Measurements from ENCODE around the gene ATP10B. TPM values are rescaled to one million over a fixed set of nuclear protein-coding genes. Genes with fewer than 3 reads are reported as not detected.
A peak's percentile ranks its signal among the peaks of the same experiment; 100 is the strongest.

Gene ATP10B
- total RNA-seq, 6 experiments from 2014 or later = 0.06 to 1.4 (median 0.51) TPM; not detected in 3

GRCh38 chr5:160635663-160636062 is 216.3 kb downstream of the ATP10B start:
- no peak overlapping the region for H3K27ac ChIP-seq
- DNase-seq = no peak
- H3K36me3 ChIP-seq = no peaks in the 10 kb centered on the region
- TF ChIP-seq POLR2A (IDR thresholded peaks at IDR 0.05) = no peak
- TF ChIP-seq, protein P1, sequence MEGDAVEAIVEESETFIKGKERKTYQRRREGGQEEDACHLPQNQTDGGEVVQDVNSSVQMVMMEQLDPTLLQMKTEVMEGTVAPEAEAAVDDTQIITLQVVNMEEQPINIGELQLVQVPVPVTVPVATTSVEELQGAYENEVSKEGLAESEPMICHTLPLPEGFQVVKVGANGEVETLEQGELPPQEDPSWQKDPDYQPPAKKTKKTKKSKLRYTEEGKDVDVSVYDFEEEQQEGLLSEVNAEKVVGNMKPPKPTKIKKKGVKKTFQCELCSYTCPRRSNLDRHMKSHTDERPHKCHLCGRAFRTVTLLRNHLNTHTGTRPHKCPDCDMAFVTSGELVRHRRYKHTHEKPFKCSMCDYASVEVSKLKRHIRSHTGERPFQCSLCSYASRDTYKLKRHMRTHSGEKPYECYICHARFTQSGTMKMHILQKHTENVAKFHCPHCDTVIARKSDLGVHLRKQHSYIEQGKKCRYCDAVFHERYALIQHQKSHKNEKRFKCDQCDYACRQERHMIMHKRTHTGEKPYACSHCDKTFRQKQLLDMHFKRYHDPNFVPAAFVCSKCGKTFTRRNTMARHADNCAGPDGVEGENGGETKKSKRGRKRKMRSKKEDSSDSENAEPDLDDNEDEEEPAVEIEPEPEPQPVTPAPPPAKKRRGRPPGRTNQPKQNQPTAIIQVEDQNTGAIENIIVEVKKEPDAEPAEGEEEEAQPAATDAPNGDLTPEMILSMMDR (IDR thresholded peaks at IDR 0.05) = no peak
- H3K4me3 ChIP-seq = no peak overlapping the region
- intact Hi-C loops (cut with DNase I) = no loop called here
- ATAC-seq = no peak
- H3K9me3 ChIP-seq = no peaks in the 10 kb centered on the region
- WGBS (ENCODE audit: insufficient coverage, low coverage, low lambda C conversion rate, missing lambda C conversion rate) = 34% methylated on average over 3 of the region's 4 CpGs
- peaks cover 0 to 15% (median 0%) of the 10 kb centered on the region in 4 donors for H3K4me1 ChIP-seq
- no peaks in the 10 kb centered on the region for H3K27me3 ChIP-seq

- peak in 1 of 3 donors; percentile 63 for DNase-seq
- Histone ChIP-seq H3K4me1 (peaks cover 0 to 15% (median 0%) of the 10 kb centered on the region in 4 donors), H3K36me3 (no peaks in the 10 kb centered on the region), H3K4me3 (no peak overlapping the region), H3K27ac (no peak overlapping the region), H3K27me3 (no peaks in the 10 kb centered on the region), H3K9me3 (no peaks in the 10 kb centered on the region)
- 31% methylated on average over 4 of the region's 4 CpGs for WGBS (ENCODE audit: insufficient coverage, low coverage, low lambda C conversion rate, missing lambda C conversion rate)
- no peak for TF ChIP-seq POLR2A (IDR thresholded peaks at IDR 0.05)
- TF ChIP-seq, protein P1 (IDR thresholded peaks at IDR 0.05) = no peak
- intact Hi-C loops (cut with DNase I) = no loop called here
- ATAC-seq = peak in 1 of 4 donors; percentile 65
Observed at GRCh38 chr5:160635046-160635445, 217.0 kb downstream of the ATP10B start.

GRCh38 chr5:160629003-160629402 is 223.0 kb downstream of the ATP10B start:
- WGBS (ENCODE audit: insufficient coverage, low coverage, low lambda C conversion rate, missing lambda C conversion rate) = 10% methylated on average over 2 of the region's 2 CpGs
- Histone ChIP-seq H3K9me3 (no peaks in the 10 kb centered on the region), H3K36me3 (no peaks in the 10 kb centered on the region), H3K27me3 (no peaks in the 10 kb centered on the region), H3K4me3 (no peak overlapping the region), H3K4me1 (no peaks in the 10 kb centered on the region), H3K27ac (no peak overlapping the region)
- TF ChIP-seq, protein P1 (IDR thresholded peaks at IDR 0.05) = no peak
- TF ChIP-seq POLR2A (IDR thresholded peaks at IDR 0.05) = no peak
- intact Hi-C loops (cut with DNase I) = no loop called here
- DNase-seq (no peak), ATAC-seq (no peak)

DNA sequence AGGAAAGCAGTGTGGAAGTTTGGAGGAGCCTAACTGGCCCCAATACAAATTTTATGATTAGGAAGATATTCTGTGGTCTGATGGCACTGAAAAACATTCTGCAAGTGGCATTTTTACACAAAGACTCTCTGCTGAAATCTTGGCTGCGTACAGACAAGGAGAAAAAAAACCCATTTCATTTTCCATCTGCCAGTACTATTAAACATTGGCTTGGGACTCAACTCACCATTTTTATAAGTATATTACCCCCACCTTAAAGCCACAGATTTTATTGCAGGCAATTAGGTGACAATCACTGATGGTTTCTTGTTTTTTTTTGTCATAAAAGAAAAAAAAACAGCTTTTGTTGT is 223.4 kb downstream of the ATP10B start:
- H3K27me3 ChIP-seq = no peaks in the 10 kb centered on the region
- H3K4me1 ChIP-seq = no peaks in the 10 kb centered on the region
- TF ChIP-seq POLR2A (IDR thresholded peaks at IDR 0.05) = no peak
- no peaks in the 10 kb centered on the region for H3K9me3 ChIP-seq
- no peak overlapping the region for H3K4me3 ChIP-seq
- WGBS (ENCODE audit: insufficient coverage, low coverage, low lambda C conversion rate, missing lambda C conversion rate) = 46% methylated on average over 1 of the region's 1 CpG
- H3K27ac ChIP-seq = no peak overlapping the region
- ATAC-seq = no peak
- intact Hi-C loops (cut with DNase I) = no loop called here
- DNase-seq = no peak
- no peaks in the 10 kb centered on the region for H3K36me3 ChIP-seq

- ATAC-seq = no peak
- Histone ChIP-seq H3K27me3 (no peaks in the 10 kb centered on the region), H3K9me3 (no peaks in the 10 kb centered on the region), H3K4me3 (no peak overlapping the region), H3K36me3 (no peaks in the 10 kb centered on the region), H3K27ac (no peak overlapping the region), H3K4me1 (no peaks in the 10 kb centered on the region)
- intact Hi-C loops (cut with DNase I) = no loop called here
- WGBS (ENCODE audit: insufficient coverage, low coverage, low lambda C conversion rate, missing lambda C conversion rate) = 38% methylated on average over 5 of the region's 5 CpGs
- DNase-seq = no peak
- TF ChIP-seq, protein P1 (IDR thresholded peaks at IDR 0.05) = no peak
- TF ChIP-seq POLR2A (IDR thresholded peaks at IDR 0.05) = no peak
Observed at GRCh38 chr5:160627921-160628618, 223.9 kb downstream of the ATP10B start.
